Stimulated activated naive CD4-positive, alpha-beta T cell (primary cell): ENCODE results near the gene CCDC92B.
A peak's percentile ranks its signal among the peaks of the same experiment; 100 is the strongest.

Source experiments
- DNase-seq, 6 experiments: peaks; one replicate each; lab custom pipeline; 2025; lab: John Stamatoyannopoulos, UW

The CCDC92B gene

GRCh38 chr17:2778489-2778888 lies 29.0 kb upstream of the CCDC92B start:
- no peak for DNase-seq

- DNase-seq = no peak
These were observed 27.9 kb upstream of the CCDC92B start for GRCh38 chr17:2777242-2777867.

GRCh38 chr17:2776589-2777241 lies 27.3 kb upstream of the CCDC92B start:
- DNase-seq = no peak

GRCh38 chr17:2775206-2775605 lies 25.8 kb upstream of the CCDC92B start:
- DNase-seq = no peak

GRCh38 chr17:2770129-2770528 lies 20.7 kb upstream of the CCDC92B start:
- DNase-seq = no peak

GRCh38 chr17:2758870-2759269 lies 9.4 kb upstream of the CCDC92B start:
- DNase-seq = no peak

GRCh38 chr17:2755891-2756724 lies 6.7 kb upstream of the CCDC92B start:
- no peak for DNase-seq

GRCh38 chr17:2751491-2751890 lies 2.0 kb upstream of the CCDC92B start:
- DNase-seq = no peak

- no peak for DNase-seq
These were observed 1.3 kb upstream of the CCDC92B start for GRCh38 chr17:2750721-2751120.

GRCh38 chr17:2749784-2750181 lies 331 bp upstream of the CCDC92B start:
- peak; percentile 32 to 73 (median 58) for DNase-seq

- no peak for DNase-seq
These were observed 4.0 kb downstream of the CCDC92B start for GRCh38 chr17:2745317-2746037.

GRCh38 chr17:2737693-2738092 lies 11.8 kb downstream of the CCDC92B start:
- no peak for DNase-seq

GRCh38 chr17:2736956-2737355 lies 12.5 kb downstream of the CCDC92B start:
- no peak for DNase-seq

GRCh38 chr17:2735896-2736295 lies 13.6 kb downstream of the CCDC92B start:
- no peak for DNase-seq

- no peak for DNase-seq
These were observed 14.5 kb downstream of the CCDC92B start for GRCh38 chr17:2734939-2735338.

GRCh38 chr17:2731807-2732206 lies 17.6 kb downstream of the CCDC92B start:
- DNase-seq = no peak

GRCh38 chr17:2730764-2731353 lies 18.6 kb downstream of the CCDC92B start:
- DNase-seq = no peak

GRCh38 chr17:2724784-2725164 lies 24.7 kb downstream of the CCDC92B start:
- peak in 5 of 6 experiments; percentile 3 to 28 (median 21) for DNase-seq

GRCh38 chr17:2723997-2724783 lies 25.3 kb downstream of the CCDC92B start:
- DNase-seq = no peak

- no peak for DNase-seq
These were observed 25.9 kb downstream of the CCDC92B start for GRCh38 chr17:2723505-2723996.

GRCh38 chr17:2722611-2723010 lies 26.8 kb downstream of the CCDC92B start:
- no peak for DNase-seq
